SK-N-SH treated with all-trans-retinoic acid at 6 μM for 48 hours (cell line): Measurements from ENCODE around the gene FAM171A2.

ENCODE experiments used
- ATAC-seq: fragments of 200-7000 bp; cut with Tn5 transposase; 3 replicates; pipeline ENCODE4 v1.9.1; 2020; ENCODE audit warnings: mild to moderate bottlenecking, moderate library complexity
- ARNTL ChIP-seq: fragments of 450-650 bp; formaldehyde crosslinking; IDR thresholded peaks from 2 replicates; pipeline ENCODE4 v1.5.0; 2020; ENCODE audit warnings: low read depth, mild to moderate bottlenecking, moderate library complexity, borderline replicate concordance
- BACH2 ChIP-seq: fragments of 250-450 bp; sonication (Bioruptor Pico); IDR thresholded peaks from 2 replicates; pipeline ENCODE4 v1.9.0; 2021; ENCODE audit warnings: mild to moderate bottlenecking, borderline replicate concordance
- CREB5 ChIP-seq: fragments of 250-450 bp; sonication (Bioruptor Pico); IDR thresholded peaks from 2 replicates; pipeline ENCODE4 v1.5.1; 2020; ENCODE audit warnings: low read depth, mild to moderate bottlenecking, moderate library complexity
- CSDC2 ChIP-seq: fragments of 250-450 bp; sonication (Bioruptor Pico); IDR thresholded peaks from 2 replicates; pipeline ENCODE4 v1.5.0; 2020; ENCODE audit warnings: mild to moderate bottlenecking, moderate library complexity
- ESRRG ChIP-seq: fragments of 250-450 bp; sonication (Bioruptor Pico); IDR thresholded peaks from 2 replicates; pipeline ENCODE4 v1.6.1; 2021; ENCODE audit warnings: mild to moderate bottlenecking
- GLIS3 ChIP-seq: fragments of 250-450 bp; sonication (Bioruptor Pico); IDR thresholded peaks from 2 replicates; pipeline ENCODE4 v1.5.0; 2020; ENCODE audit warnings: mild to moderate bottlenecking, moderate library complexity
- ISL1 ChIP-seq: fragments of 250-450 bp; sonication (Bioruptor Pico); IDR thresholded peaks from 2 replicates; pipeline ENCODE4 v2.1.2; 2022; ENCODE audit warnings: mild to moderate bottlenecking, moderate library complexity
- OSR1 ChIP-seq: fragments of 250-450 bp; sonication (Bioruptor Pico); IDR thresholded peaks from 2 replicates; pipeline ENCODE4 v1.8.0; 2022; ENCODE audit warnings: moderate library complexity, mild to moderate bottlenecking, inconsistent platforms
- PATZ1 ChIP-seq: fragments of 250-450 bp; sonication (Bioruptor Pico); IDR thresholded peaks from 2 replicates; pipeline ENCODE4 v1.8.0; 2020; ENCODE audit warnings: mild to moderate bottlenecking, moderate library complexity, borderline replicate concordance
- RARB ChIP-seq: fragments of 250-450 bp; sonication (Bioruptor Pico); IDR thresholded peaks from 2 replicates; pipeline ENCODE4 v1.8.0; 2021; ENCODE audit warnings: mild to moderate bottlenecking, moderate library complexity
- SNAI2 ChIP-seq: fragments of 250-450 bp; sonication (Bioruptor Pico); IDR thresholded peaks from 2 replicates; pipeline ENCODE4 v1.5.0; 2020; ENCODE audit warnings: mild to moderate bottlenecking, moderate library complexity
- TCF4 ChIP-seq: fragments of 250-450 bp; sonication (Bioruptor Pico); IDR thresholded peaks from 2 replicates; pipeline ENCODE4 v1.8.0; 2021; ENCODE audit warnings: mild to moderate bottlenecking, moderate library complexity, borderline replicate concordance
- TOX ChIP-seq: fragments of 250-450 bp; sonication (Bioruptor Pico); IDR thresholded peaks from 2 replicates; pipeline ENCODE4 v1.8.0; 2021; ENCODE audit warnings: mild to moderate bottlenecking, moderate library complexity, borderline replicate concordance
- ZC3H10 ChIP-seq: fragments of 250-450 bp; sonication (Bioruptor Pico); IDR thresholded peaks from 2 replicates; pipeline ENCODE4 v1.5.1; 2021; ENCODE audit warnings: mild to moderate bottlenecking, moderate library complexity
- ZFP3 ChIP-seq: fragments of 250-450 bp; sonication (Bioruptor Pico); IDR thresholded peaks from 2 replicates; pipeline ENCODE4 v1.5.0; 2020; ENCODE audit warnings: mild to moderate bottlenecking, moderate library complexity
- ZFP30 ChIP-seq: fragments of 450-650 bp; formaldehyde crosslinking; IDR thresholded peaks from 2 replicates; pipeline ENCODE4 v1.5.0; 2022; ENCODE audit warnings: mild to moderate bottlenecking, moderate library complexity
- ZNF70 ChIP-seq: fragments of 450-650 bp; formaldehyde crosslinking; IDR thresholded peaks from 2 replicates; pipeline ENCODE4 v1.5.0; 2020; ENCODE audit warnings: mild to moderate bottlenecking, moderate library complexity
- ZNF8 ChIP-seq: fragments of 450-650 bp; formaldehyde crosslinking; IDR thresholded peaks from 2 replicates; pipeline ENCODE4 v1.5.0; 2020; ENCODE audit warnings: mild to moderate bottlenecking, moderate library complexity
- TF ChIP-seq, protein P1 (sequence below): fragments of 250-450 bp; sonication (Bioruptor Pico); IDR thresholded peaks from 2 replicates; pipeline ENCODE4 v1.5.0; 2020; ENCODE audit warnings: mild to moderate bottlenecking, moderate library complexity
- TF ChIP-seq, protein P2 (sequence below): fragments of 250-450 bp; sonication (Bioruptor Pico); IDR thresholded peaks from 2 replicates; pipeline ENCODE4 v1.5.1; 2021; ENCODE audit warnings: mild to moderate bottlenecking, moderate library complexity

FAM171A2 gene

GRCh38 chr17:44323359-44324091 lies 40.1 kb downstream of the FAM171A2 start:
- no peak for ATAC-seq
- TF ChIP-seq GLIS3 (CRISPR knock-in tag), result no peak
- TF ChIP-seq PATZ1 (CRISPR knock-in tag), result no peak
- no peak for TF ChIP-seq ZC3H10
- TF ChIP-seq SNAI2 (CRISPR knock-in tag), result no peak
- TF ChIP-seq TCF4, result no peak
- TF ChIP-seq CREB5 (CRISPR knock-in tag), result no peak
- TF ChIP-seq ISL1 (CRISPR knock-in tag), result no peak
- no peak for TF ChIP-seq ZNF8 (CRISPR knock-in tag)
- TF ChIP-seq ZFP3 (CRISPR knock-in tag), result no peak
- TF ChIP-seq, protein P1, sequence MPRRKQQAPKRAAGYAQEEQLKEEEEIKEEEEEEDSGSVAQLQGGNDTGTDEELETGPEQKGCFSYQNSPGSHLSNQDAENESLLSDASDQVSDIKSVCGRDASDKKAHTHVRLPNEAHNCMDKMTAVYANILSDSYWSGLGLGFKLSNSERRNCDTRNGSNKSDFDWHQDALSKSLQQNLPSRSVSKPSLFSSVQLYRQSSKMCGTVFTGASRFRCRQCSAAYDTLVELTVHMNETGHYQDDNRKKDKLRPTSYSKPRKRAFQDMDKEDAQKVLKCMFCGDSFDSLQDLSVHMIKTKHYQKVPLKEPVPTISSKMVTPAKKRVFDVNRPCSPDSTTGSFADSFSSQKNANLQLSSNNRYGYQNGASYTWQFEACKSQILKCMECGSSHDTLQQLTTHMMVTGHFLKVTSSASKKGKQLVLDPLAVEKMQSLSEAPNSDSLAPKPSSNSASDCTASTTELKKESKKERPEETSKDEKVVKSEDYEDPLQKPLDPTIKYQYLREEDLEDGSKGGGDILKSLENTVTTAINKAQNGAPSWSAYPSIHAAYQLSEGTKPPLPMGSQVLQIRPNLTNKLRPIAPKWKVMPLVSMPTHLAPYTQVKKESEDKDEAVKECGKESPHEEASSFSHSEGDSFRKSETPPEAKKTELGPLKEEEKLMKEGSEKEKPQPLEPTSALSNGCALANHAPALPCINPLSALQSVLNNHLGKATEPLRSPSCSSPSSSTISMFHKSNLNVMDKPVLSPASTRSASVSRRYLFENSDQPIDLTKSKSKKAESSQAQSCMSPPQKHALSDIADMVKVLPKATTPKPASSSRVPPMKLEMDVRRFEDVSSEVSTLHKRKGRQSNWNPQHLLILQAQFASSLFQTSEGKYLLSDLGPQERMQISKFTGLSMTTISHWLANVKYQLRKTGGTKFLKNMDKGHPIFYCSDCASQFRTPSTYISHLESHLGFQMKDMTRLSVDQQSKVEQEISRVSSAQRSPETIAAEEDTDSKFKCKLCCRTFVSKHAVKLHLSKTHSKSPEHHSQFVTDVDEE (CRISPR knock-in tag), result no peak
- no peak for TF ChIP-seq ZNF70 (CRISPR knock-in tag)
- TF ChIP-seq RARB (CRISPR knock-in tag), result no peak
- no peak for TF ChIP-seq ZFP30 (CRISPR knock-in tag)
- TF ChIP-seq BACH2, result no peak
- TF ChIP-seq OSR1 (CRISPR knock-in tag), result no peak
- no peak for TF ChIP-seq TOX
- TF ChIP-seq, protein P2, sequence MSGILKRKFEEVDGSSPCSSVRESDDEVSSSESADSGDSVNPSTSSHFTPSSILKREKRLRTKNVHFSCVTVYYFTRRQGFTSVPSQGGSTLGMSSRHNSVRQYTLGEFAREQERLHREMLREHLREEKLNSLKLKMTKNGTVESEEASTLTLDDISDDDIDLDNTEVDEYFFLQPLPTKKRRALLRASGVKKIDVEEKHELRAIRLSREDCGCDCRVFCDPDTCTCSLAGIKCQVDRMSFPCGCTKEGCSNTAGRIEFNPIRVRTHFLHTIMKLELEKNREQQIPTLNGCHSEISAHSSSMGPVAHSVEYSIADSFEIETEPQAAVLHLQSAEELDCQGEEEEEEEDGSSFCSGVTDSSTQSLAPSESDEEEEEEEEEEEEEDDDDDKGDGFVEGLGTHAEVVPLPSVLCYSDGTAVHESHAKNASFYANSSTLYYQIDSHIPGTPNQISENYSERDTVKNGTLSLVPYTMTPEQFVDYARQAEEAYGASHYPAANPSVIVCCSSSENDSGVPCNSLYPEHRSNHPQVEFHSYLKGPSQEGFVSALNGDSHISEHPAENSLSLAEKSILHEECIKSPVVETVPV (CRISPR knock-in tag), result no peak
- TF ChIP-seq ARNTL (CRISPR knock-in tag), result no peak
- no peak for TF ChIP-seq CSDC2 (CRISPR knock-in tag)

GRCh38 chr17:44322236-44322895 lies 41.3 kb downstream of the FAM171A2 start:
- ATAC-seq, result no peak
- no peak for TF ChIP-seq ISL1 (CRISPR knock-in tag)
- TF ChIP-seq ZFP30 (CRISPR knock-in tag), result no peak
- TF ChIP-seq ZNF8 (CRISPR knock-in tag), result no peak
- TF ChIP-seq ZFP3 (CRISPR knock-in tag), result no peak
- no peak for TF ChIP-seq ESRRG (CRISPR knock-in tag)
- no peak for TF ChIP-seq TOX
- TF ChIP-seq ARNTL (CRISPR knock-in tag), result no peak
- TF ChIP-seq ZNF70 (CRISPR knock-in tag), result no peak
- no peak for TF ChIP-seq GLIS3 (CRISPR knock-in tag)
- TF ChIP-seq, protein P2 (CRISPR knock-in tag), result no peak
- TF ChIP-seq, protein P1 (CRISPR knock-in tag), result no peak
- TF ChIP-seq RARB (CRISPR knock-in tag), result no peak
- TF ChIP-seq, all 23 proteins: peak for 0
